NCI-H2171 treated with DMSO at 0.1 percent for 48 hours (cell line): ENCODE measurements around the gene SPTLC3.

Experiments used
- DNase-seq: peaks from one replicate; lab custom pipeline; 2025; lab: John Stamatoyannopoulos, UW

Gene SPTLC3

GRCh38 chr20:13200767-13201500, 192.2 kb downstream of the SPTLC3 start:
- DNase-seq: peak; percentile 39

- no peak for DNase-seq
These were observed 193.8 kb downstream of the SPTLC3 start for GRCh38 chr20:13202565-13202964.

GRCh38 chr20:13205425-13205824, 196.7 kb downstream of the SPTLC3 start:
- no peak for DNase-seq

GRCh38 chr20:13205848-13206434, 197.2 kb downstream of the SPTLC3 start:
- DNase-seq: no peak

- no peak for DNase-seq
These were observed 198.2 kb downstream of the SPTLC3 start for GRCh38 chr20:13207016-13207415.

GRCh38 chr20:13211956-13212618, 203.3 kb downstream of the SPTLC3 start:
- no peak for DNase-seq

- DNase-seq: no peak
These were observed 204.0 kb downstream of the SPTLC3 start for GRCh38 chr20:13212750-13213149.

GRCh38 chr20:13213335-13213734, 204.6 kb downstream of the SPTLC3 start:
- no peak for DNase-seq

GRCh38 chr20:13216533-13216932, 207.8 kb downstream of the SPTLC3 start:
- no peak for DNase-seq
